GDM1 (cell line): ENCODE results near the gene NLGN1.

Experiments used
- DNase-seq: peaks from one replicate; lab custom pipeline; 2025; lab: John Stamatoyannopoulos, UW

NLGN1 gene

DNA sequence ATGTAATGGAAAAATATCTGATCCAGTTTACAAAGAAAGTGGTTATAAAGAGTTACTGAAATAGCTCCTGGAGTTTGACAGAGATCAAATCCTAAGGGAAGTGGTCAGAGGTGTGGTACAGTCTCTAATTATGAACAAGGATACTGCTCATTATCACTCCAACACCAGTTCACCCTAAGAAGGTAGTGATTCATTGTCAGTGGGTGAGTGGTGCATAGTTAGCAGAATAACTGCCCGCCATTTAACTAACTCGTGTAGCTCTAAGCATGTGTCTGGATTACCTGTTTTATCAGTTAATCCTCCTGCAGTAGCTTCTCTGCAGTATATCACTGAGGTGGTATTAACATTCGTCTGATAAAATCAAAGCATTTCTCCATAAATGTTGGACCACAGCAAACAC, 700.1 kb downstream of the NLGN1 start:
- DNase-seq = no peak

DNA sequence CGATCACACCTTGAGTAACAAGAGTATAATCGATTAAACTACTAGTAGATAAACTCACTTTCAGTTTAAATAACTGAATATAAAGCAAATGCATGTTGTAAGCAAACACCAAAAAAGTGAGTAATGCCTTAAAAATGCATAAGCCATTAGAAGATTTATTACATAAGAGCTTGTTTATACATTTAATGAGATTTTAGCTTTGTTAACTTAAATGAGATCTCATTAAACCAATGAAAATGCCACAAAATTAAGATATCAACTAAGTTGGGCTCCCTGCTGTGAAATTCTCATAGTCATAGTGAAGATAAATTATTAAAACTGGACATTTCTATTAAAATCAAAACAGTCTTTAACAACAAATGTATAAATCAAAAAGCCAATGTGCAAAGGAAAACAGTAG, 701.2 kb downstream of the NLGN1 start:
- no peak for DNase-seq

DNA sequence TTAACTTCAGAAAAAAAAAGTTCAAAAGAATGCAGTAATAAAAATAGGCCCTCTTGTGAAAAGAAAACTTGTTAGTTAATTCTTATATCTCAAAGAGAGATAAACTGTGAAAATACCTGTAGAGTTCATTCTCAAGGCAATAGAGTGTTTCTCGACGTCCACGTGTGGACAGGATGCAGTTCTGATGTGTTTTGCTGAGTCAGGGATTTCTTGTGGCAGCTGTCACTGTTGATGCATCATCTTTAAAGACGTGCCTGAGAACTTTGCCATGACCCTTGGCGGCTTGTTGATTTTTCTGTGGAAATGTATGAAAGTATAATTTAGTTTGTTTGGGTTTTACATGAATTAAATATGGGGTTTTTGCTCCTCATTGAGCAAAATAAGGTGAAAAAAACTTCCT, 702.2 kb downstream of the NLGN1 start:
- no peak for DNase-seq

DNA sequence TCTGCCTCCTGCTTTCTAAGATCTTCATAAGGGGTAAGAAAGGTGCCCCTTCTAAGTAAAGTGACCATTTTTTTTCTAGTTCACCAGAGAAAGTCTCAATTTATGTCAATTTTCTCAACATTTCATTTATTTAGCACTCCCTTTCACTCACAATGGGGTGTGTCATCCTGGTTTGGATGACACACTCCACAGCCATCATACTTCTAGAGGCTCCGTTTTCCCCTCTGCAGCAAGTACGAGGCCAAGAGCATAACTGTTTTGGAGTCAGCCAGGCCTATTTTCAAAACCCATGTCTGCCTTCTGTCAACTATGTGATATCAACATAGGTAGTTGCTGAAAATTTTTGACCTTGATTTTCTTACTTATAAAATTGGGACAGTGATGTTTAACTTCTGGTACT, 703.2 kb downstream of the NLGN1 start:
- DNase-seq = no peak

DNA sequence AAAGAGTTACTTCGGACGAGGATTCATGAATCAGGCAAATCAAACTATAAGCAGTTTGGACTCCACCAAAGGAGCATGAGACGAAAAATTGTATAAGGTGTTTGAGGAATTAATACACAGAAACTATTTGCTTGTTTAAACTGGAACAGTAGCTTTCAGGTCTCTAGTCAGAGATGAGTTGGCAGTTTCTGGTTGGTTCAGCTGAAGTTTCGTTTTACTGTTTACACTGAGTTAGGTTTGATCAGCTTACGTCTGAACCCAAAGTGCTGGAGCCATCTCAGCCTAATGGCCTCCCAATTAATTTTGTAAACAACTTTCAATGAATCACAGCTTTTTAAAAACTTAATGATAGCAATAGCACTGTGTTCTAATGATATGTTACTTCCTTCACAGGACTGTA, 703.7 kb downstream of the NLGN1 start:
- no peak for DNase-seq

DNA sequence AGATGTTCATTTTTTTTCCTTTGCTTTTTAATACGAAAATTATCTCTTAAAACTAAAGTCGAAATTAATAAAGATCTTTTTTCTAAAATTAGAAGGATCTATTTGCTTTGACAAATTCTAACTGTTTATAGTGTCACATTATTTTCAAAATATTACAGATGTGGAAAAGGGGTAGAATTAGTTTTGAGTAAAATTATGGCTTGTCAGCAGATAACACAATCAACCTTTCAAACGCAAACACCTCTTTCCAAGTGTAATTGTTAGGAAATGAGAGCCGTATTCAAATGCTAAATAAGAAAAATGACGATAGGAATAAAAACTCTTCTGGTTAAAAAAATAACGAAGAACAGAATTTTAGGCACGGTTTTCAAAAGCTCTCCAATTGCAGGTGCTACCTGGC, 704.7 kb downstream of the NLGN1 start:
- no peak for DNase-seq

DNA sequence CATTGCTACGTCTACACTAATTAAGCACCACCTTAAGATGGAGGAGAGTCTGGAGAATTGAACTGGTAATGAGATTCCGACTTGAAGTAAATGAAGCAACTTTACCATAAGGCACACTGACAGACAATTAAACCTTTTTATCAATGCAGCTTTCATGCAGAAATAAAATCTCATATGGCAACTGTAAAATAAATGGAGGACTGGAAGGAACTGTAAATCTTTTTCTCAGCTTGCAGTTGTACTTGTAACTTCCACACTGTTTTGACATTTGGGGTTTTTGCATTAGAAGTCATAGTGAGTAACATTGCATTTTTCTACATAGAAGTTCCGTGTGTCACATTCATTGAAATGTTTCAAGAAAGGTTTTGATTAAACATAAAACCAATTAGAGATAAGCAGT, 705.3 kb downstream of the NLGN1 start:
- DNase-seq = no peak

DNA sequence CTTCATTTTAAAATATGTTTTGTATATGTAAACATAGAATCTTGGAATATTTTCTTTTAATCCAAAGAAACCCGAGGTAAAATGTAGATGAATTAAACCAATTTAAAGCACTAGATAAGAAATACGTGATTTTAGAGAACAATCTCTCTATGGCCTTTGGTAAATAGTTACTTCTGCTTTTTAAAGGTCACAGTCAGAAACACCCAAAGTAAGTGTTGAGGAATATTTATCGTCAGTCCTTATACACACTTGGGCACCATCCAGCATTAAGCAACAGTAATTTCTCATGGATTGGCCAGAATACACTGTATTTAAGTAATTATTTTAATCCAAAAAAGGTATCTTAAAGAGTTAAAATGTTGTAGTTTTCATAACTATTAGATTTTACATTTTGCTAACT, 713.2 kb downstream of the NLGN1 start:
- no peak for DNase-seq

DNA sequence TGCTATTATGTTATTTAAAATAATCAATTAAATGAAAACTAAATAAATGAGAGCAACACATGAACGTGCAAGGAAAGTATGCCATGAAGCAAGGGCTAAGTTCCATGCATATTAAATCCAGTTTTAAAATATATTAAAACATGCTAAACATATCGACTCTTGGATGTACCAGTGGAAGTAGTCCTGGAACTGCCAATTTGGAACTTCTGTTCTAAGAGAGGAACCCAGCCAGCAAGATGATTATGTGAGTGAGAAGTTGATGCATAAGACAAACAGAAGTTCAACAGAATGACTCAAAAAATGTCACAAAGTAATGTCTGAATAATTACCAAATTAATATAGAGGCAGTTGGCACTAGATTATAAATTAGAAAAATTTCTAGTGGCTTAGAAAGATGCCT, 714.2 kb downstream of the NLGN1 start:
- DNase-seq = no peak

DNA sequence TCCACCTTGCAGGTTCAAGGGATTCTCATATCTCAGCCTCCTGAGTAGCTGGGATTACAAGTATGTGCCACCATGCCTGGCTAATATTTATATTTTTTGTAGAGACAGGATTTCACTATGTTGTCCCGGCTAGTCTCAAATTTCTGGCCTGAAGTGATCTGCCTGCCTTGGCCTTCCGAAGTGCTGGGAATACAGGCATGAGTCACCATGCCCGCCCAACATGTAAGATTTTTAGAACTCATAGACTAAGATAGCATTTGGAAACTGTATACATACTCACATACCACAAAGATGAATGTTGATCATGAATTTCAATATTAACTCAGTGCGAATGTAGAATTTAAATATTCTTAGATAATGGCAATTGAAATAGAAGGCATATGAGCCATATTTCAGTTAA, 718.9 kb downstream of the NLGN1 start:
- DNase-seq = no peak

DNA sequence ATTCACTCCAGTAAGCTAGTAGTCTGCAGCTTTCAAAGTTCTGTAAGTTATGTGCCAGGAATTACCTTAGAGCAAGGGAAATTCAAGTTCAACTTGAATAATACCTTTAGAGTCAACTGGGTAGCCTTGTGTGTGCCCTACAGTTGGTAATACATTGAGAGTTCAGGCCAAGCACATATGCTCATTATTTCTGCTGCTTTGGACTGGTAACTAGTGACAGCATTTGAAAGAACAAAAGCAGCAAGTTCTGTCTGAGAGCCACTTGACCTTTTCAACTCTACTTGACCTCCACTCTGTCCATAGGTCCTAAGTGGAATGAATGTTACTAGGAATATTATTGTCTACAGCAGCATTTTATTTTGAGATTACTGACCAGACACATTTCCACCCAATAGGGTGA, 723.5 kb downstream of the NLGN1 start:
- no peak for DNase-seq

DNA sequence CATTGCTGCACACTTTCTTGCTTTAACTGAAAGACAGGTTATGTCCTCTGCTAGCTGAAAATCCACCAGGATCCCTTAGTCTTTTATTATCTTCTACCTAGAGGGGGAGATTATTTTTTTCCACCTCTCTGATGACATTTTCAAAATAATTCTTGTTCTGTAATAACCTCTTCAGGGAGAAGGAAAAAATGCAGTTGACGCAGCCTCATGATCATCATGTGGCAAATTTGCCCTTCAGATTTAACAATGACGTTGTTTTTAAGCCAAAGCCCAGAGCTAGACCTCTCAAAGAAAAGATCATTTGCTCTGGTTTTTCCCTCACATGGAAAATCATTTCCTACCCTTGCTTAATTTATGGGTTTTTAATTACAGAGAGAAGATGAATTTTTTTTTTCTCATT, 724.9 kb downstream of the NLGN1 start:
- DNase-seq = no peak

DNA sequence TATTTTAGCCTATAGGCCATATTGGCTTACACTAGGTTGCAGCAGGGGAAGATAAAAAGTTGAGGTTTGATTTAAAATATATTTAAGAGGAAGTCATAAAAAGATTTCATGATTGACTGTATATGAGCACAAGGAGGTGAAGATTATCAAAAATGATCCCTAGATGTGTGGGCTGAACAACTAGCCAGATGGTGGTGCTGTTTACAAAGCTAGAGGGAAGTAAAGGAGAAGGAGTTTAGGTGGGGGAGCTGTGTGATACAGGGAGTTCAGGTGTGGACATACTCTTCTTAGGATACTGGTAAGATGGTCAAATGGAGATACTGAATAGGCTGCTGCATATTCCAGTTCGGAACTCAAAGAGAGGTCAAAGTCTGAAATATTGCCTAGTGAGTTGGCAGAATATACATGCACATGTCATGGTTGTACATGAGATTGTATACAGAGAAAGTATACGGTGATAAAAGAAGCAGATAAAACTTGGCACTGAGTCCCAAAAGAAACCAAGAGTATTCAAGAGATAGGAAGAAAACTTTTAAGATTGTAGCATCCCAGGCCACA, 727.8 kb downstream of the NLGN1 start:
- no peak for DNase-seq

DNA sequence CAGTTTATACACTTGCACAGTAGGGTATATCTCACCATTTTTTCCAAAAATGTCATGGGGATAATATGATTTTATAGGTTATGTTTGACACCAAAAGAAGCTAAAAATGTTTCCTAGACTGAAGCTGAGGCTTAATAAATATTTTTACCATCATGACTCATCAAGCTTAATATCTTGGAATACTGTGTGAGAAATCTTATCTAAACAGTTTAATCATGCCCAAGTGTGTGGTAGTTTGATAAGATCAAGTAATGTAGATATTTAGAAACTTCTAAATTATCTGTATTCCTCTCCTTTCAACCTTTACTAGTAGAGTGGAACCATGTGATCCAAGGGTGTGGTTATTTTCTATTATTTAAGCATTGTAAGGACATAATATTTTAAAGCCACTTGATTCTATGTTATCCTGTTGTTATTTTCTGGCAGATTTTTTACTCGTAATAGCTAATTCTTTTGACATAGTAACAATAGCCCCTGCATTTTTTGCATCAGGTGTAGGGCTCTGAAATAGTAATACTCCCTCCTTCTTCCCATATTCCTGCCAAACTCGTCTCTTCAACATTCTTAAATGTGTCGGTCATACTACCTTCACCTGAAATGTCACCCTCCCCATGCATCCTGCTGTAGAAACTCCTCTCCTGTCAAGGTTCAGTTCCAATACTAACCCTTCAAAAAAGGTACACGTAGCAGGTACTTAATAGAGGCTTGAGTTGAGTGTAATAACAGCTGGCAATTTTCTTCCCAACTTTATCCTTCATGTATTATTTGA, 729.6 kb downstream of the NLGN1 start:
- DNase-seq = no peak

DNA sequence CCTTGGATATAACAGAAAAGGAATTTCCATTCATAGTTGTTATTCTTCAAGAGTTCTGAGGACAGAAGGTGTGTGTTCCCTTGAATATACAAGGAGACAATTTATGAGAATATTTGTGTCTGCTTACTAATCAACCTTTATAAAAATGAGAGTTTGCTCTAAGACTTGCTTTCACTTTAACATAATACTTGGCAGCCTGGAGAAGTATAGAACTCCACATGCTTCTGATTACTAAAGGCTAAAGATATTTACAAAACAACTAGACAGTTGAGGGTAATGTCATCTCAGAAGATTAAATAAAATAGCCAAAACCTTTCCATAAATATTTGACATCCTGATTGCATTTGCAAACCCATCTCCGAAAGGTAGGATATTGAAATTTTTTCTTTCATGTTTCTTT, 734.5 kb downstream of the NLGN1 start:
- no peak for DNase-seq

DNA sequence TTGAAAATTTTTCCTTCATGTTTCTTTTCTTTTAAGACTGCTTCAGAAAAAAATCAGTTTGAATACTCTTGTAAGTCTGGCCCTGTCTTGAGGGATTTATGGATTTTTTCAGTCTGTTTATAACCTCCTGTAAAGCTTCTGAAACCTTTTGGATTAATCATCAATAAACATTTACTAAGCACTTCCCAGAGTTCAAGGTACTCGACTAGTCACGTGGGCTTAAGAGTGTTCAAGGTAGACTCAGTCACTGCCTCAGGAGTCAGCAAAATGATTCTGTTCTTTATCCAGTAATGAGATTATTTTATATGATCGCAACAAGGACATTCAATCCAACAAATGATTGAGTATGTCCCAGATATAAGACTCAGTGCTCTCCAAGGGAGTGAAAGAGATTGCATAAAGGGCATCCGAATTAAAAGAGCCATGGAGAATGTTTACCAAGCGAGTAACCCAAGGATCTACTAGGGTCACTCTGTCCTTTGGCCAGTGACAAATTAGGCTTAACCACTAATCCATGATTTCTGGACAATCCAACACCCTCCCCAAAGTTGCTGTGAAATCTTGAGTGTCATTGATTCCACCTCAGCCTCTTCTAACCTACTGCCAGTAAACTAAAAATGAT, 735.0 kb downstream of the NLGN1 start:
- no peak for DNase-seq

DNA sequence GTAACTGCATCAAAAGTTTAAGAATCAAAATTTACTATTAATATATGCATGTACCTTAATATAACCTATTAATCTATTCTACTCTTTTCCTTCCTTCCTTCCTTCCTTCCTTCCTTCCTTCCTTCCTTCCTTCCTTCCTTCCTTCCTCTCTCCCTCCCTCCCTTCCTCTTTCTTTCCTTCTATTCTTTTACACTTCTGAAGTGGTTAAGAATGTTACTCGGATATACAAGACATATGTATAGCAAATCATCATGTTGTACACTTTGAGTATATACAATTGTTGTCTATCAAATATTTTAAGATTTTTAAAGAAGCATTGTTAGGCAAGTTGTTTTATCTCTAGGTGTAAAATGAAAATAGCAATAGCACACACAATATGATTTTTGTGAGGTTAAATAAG, 748.5 kb downstream of the NLGN1 start:
- DNase-seq = no peak

DNA sequence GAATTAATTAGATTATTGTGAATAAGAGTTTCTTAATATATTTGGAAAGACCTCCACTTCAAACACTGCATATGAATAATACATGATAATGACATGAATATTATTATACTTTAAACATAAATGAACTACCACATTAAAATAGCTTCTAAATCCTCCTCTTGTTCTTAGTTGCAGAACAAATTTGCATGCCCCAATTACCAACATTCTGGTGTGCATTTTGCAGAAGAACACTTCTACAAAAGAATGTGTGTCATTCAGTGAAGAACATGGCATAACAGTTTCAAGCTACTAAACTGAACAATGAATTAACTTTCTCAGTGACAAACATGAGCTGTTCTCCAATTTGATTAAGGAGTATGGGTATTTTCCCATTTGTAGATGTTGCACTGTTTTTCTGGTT, 750.3 kb downstream of the NLGN1 start:
- DNase-seq = no peak

DNA sequence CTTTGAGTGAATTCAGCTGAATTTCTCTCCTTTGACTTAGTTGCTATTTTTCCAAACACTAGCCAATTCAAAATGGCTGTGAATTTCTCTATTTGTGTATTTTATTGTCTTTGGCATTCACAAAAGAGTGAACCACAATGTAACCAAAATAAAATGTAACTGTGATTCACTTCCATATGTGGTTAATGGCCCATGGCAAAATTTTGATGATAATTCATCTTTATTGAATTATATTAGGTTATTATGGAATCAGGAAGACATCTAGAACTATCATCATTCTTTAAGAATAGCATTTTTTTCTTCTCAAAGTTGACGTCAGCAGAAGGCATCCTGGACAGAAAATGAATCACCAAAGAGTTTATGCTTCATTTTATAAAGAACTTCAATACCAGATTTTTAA, 756.3 kb downstream of the NLGN1 start:
- DNase-seq = no peak

DNA sequence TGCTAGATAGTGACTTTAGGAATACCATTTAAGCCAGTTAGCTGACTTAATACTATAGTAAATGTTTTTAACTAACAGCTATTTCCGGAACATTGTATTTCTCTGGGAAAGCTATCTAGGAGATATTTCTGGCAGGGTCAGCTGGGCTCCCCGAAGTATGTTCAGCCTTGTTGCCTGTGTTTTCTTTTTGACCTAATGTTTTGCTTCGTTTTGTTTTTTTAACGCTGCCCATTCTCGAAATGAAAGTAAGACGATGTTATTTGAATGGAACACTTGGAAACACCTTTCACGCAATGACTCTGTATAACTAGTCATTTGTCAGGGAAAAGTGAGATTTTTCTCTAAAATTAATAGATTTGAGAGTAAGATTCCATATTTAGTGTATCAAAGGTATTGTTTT, 758.7 kb downstream of the NLGN1 start:
- DNase-seq = no peak

DNA sequence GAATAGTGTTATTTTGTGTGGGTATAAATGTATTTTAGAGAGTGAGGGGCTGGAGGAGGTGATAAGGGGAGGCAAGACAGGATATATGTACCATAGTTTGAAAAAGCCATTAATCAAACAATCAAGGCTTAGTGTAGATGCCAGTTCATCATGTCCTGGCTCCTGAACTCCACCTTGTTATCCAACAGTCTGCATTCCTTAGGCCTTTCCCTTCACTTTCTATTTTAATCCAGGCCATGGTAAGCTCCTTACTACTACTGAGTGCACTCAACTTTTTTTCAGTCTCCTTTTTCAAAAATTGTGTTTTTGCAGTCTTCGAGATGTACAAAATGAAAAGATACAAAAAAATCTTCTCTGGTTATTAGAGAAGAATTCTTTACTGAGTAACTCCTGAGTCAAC, 761.1 kb downstream of the NLGN1 start:
- no peak for DNase-seq

DNA sequence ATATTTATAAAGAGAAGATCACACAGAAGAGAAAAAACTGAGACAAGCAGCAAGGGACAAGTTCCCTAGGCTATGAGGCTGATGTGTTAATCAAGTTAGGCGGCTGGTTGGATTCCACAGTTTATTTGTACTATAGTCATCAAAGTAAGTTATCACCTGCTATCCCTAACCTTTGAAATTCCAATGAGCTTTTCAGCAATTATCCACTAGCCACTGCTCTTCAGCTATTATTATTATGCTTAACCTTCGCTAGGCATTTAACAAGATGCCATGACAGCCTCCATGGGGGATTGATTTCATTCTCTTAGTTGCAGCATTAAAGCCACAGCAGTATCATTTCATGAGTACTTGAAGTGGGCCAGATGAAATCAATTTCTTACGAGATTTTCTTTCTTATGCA, 762.1 kb downstream of the NLGN1 start:
- no peak for DNase-seq

DNA sequence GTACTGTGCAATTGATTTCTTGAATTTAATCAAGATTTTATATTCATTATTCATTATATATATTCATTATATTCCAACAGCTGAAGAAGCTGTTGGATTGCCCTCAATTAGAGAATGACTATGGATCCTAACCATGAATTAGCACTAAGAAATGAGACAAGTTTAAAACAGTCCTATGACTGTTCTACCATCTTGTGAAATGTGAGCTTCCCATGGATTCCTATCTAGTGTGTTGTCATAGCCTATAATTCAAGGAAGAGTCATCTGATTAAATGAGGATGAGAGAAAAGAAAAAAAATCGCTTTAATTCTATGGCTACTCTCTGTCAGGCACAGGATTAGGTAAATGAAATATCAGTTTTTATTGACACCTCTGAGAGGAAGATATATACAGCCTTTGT, 765.0 kb downstream of the NLGN1 start:
- no peak for DNase-seq

DNA sequence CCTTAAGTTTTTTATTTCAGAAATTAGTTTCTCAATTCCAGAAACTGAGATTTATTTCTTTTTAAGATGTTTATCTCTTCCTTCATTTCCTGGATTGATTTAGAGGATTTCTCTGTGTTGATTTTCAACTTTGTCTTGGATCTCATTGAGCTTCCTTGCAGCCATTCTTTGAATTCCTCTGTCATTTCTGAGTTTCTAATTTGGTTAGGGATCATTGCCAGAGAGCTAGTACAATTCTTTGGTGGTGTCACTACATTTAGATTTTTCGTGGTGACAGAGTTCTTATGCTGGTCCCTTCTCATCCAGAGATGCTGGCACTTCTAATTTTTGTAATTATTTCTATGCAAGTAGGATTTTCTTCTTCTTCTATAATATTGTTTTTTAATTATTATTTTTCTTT, 770.5 kb downstream of the NLGN1 start:
- no peak for DNase-seq
